SK-N-SH (cell line): ENCODE measurements around the gene CHD1. TPM values are rescaled to one million over a fixed set of nuclear protein-coding genes. Genes with fewer than 3 reads are reported as not detected.

Source experiments
- CTCF ChIA-PET: fragments of 300-600, 350-600 bp; formaldehyde crosslinking; extraction: SDS; loops from one replicate; lab custom pipeline; 2021; lab: Yijun Ruan, JAX
- POLR2A ChIA-PET: fragments of 350-600 bp; sonication (Branson Sonifier 250); formaldehyde crosslinking; extraction: SDS; loops from one replicate; lab custom pipeline; 2020; ENCODE audit warnings: antibody characterized with exemption, inconsistent platforms; lab: Yijun Ruan, JAX
- DNase-seq: peaks from one replicate; pipeline ENCODE4 v3.0.0; 2012
- H2AFZ ChIP-seq: fragments of 200-600 bp; sonication (generic); 2 replicates; pipeline ENCODE4 v1.8.1; 2016; ENCODE audit warnings: antibody characterized with exemption, mild to moderate bottlenecking, low read depth
- H3F3A ChIP-seq: fragments of 200-600 bp; sonication (generic); replicated peaks from 2 replicates; pipeline ENCODE3; 2016; ENCODE audit warnings: antibody characterized with exemption, mild to moderate bottlenecking; ENCODE audit not compliant: insufficient read depth
- H3K27ac ChIP-seq, 2 experiments: fragments of 200-500 bp in 1 of 2; fragments of 200-600 bp in 1 of 2; sonication (Bioruptor generic) in 1 of 2; sonication (generic), shearing (Covaris generic) in 1 of 2; 2 replicates each; pipeline versions ENCODE4 v1.5.1 to v1.6.1; 2014 to 2016; ENCODE audit warnings: low read depth in 2 of 2, inconsistent platforms in 1 of 2, low read length in 1 of 2, mild to moderate bottlenecking in 1 of 2, mixed read lengths in 1 of 2
- H3K27me3 ChIP-seq: fragments of 200-600 bp; sonication (generic), shearing (Covaris generic); 2 replicates; pipeline ENCODE4 v1.6.1; 2016; ENCODE audit warnings: mixed run types; ENCODE audit not compliant: insufficient read depth
- H3K36me3 ChIP-seq, 2 experiments: fragments of 200-500 bp in 1 of 2; fragments of 200-600 bp in 1 of 2; sonication (Bioruptor generic) in 1 of 2; sonication (generic) in 1 of 2; replicated peaks in 1 of 2; 2 replicates each; pipeline versions ENCODE3 to v1.5.1; 2014 to 2016; ENCODE audit warnings: low read length in 1 of 2, mild to moderate bottlenecking in 1 of 2; ENCODE audit not compliant: insufficient read depth in 2 of 2, control insufficient read depth in 1 of 2
- H3K4me1 ChIP-seq, 2 experiments: fragments of 200-500 bp in 1 of 2; fragments of 200-600 bp in 1 of 2; sonication (Bioruptor generic) in 1 of 2; sonication (generic), shearing (Covaris generic) in 1 of 2; 2 replicates each; pipeline versions ENCODE4 v1.5.1 to v1.6.1; 2014 to 2016; ENCODE audit warnings: low read depth in 1 of 2, low read length in 1 of 2, mixed run types in 1 of 2; ENCODE audit not compliant: insufficient read depth in 2 of 2, control insufficient read depth in 1 of 2
- H3K4me2 ChIP-seq: fragments of 200-600 bp; sonication (generic), shearing (Covaris generic); 2 replicates; pipeline ENCODE4 v1.6.1; 2017; ENCODE audit warnings: mixed run types
- H3K4me3 ChIP-seq, 2 experiments: fragments of 200-500 bp in 1 of 2; fragments of 200-600 bp in 1 of 2; sonication (Bioruptor generic) in 1 of 2; sonication (generic), shearing (Covaris generic) in 1 of 2; 2 replicates each; pipeline versions ENCODE4 v1.5.1 to v1.8.1; 2014 to 2016; ENCODE audit warnings: low read depth in 2 of 2, inconsistent platforms in 1 of 2, low read length in 1 of 2, mild to moderate bottlenecking in 1 of 2, mixed read lengths in 1 of 2, moderate library complexity in 1 of 2
- H3K79me2 ChIP-seq: fragments of 200-600 bp; sonication (generic); 2 replicates; pipeline ENCODE4 v1.8.1; 2017; ENCODE audit warnings: mild to moderate bottlenecking; ENCODE audit not compliant: insufficient read depth
- H3K9ac ChIP-seq: fragments of 200-600 bp; sonication (generic); 2 replicates; pipeline ENCODE4 v1.6.1; 2017; ENCODE audit warnings: mixed run types
- H3K9me2 ChIP-seq: fragments of 200-600 bp; sonication (generic); 2 replicates; pipeline ENCODE4 v1.6.1; 2017; ENCODE audit warnings: mixed run types
- H3K9me3 ChIP-seq: fragments of 200-600 bp; sonication (generic); 2 replicates; pipeline ENCODE4 v1.6.1; 2017; ENCODE audit warnings: mixed run types, mild to moderate bottlenecking, moderate library complexity
- H4K20me1 ChIP-seq: fragments of 200-600 bp; sonication (generic); 2 replicates; pipeline ENCODE4 v1.6.1; 2017; ENCODE audit warnings: mild to moderate bottlenecking, mixed run types; ENCODE audit not compliant: insufficient read depth
- ELF1 ChIP-seq: IDR thresholded peaks from 2 replicates; pipeline ENCODE4 v1.4.0; 2012
- EZH2phosphoT487 ChIP-seq: fragments of 200-600 bp; sonication (generic); IDR thresholded peaks from 2 replicates; pipeline ENCODE4 v1.6.1; 2017; ENCODE audit warnings: low read depth, mixed run types, mild to moderate bottlenecking, antibody characterized with exemption, moderate library complexity, borderline replicate concordance
- FOXJ3 ChIP-seq: sonication (generic); formaldehyde crosslinking; IDR thresholded peaks from 2 replicates; pipeline ENCODE4 v1.5.1; 2020; ENCODE audit warnings: mild to moderate bottlenecking, missing genetic modification reagents
- GABPA ChIP-seq: IDR thresholded peaks from 2 replicates; pipeline ENCODE4 v1.4.0; 2012; ENCODE audit warnings: low read depth, mild to moderate bottlenecking
- IRF3 ChIP-seq: fragments of 150-350 bp; IDR thresholded peaks from 2 replicates; pipeline ENCODE4 v1.6.1; 2016; ENCODE audit warnings: mild to moderate bottlenecking, low read depth, low read length
- NFIC ChIP-seq: IDR thresholded peaks from 2 replicates; pipeline ENCODE4 v1.4.0; 2012; ENCODE audit warnings: borderline replicate concordance
- PBX3 ChIP-seq: IDR thresholded peaks from 2 replicates; pipeline ENCODE4; 2012
- RAD21 ChIP-seq: IDR thresholded peaks from 2 replicates; pipeline ENCODE4 v1.6.1; 2012; ENCODE audit warnings: mild to moderate bottlenecking, low read length
- RCOR1 ChIP-seq: fragments of 150-350 bp; IDR thresholded peaks from 2 replicates; pipeline ENCODE4 v1.6.1; 2017; ENCODE audit warnings: antibody characterized with exemption, low read length
- REST ChIP-seq: IDR thresholded peaks from 2 replicates; pipeline ENCODE4 v1.6.1; 2012; ENCODE audit warnings: mild to moderate bottlenecking, low read depth, low read length, moderate library complexity
- RXRA ChIP-seq: IDR thresholded peaks from 2 replicates; pipeline ENCODE4 v1.4.0; 2012; ENCODE audit warnings: low read depth, mild to moderate bottlenecking, borderline replicate concordance
- SIN3A ChIP-seq: IDR thresholded peaks from 2 replicates; pipeline ENCODE4 v1.6.1; 2012; ENCODE audit warnings: low read depth, mild to moderate bottlenecking, low read length, moderate library complexity, borderline replicate concordance
- TCF12 ChIP-seq: IDR thresholded peaks from 2 replicates; pipeline ENCODE4 v1.4.0; 2012
- TEAD4 ChIP-seq: IDR thresholded peaks from 2 replicates; pipeline ENCODE4 v1.4.0; 2012; ENCODE audit warnings: mild to moderate bottlenecking, borderline replicate concordance; ENCODE audit not compliant: insufficient read depth
- WGBS: methylation state at CpG from one replicate; pipeline ENCODE4 v1.1.6; 2017; ENCODE audit warnings: low lambda C conversion rate; 5-methylcytosine and 5-hydroxymethylcytosine counted together
- polyA plus RNA-seq, 3 experiments: library from polyadenylated mRNA; depleted of rRNA; stranded (reverse); fragments of >200 nt; gene quantifications; 2 replicates each; pipeline ENCODE4 v1.2.3, GENCODE V29; 2012

The CHD1 gene
- polyA plus RNA-seq, 1 of the 3 experiments (the other 2 are of a cell fraction), result 12.4 TPM

GRCh38 chr5:98827588-98828284 is 101.1 kb downstream of the CHD1 start:
- no peaks in the 10 kb centered on the region for H3K9me2 ChIP-seq
- POLR2A ChIA-PET, result no interaction called here
- no peaks in the 10 kb centered on the region for H3K4me1 ChIP-seq
- no peaks in the 10 kb centered on the region for H3K27me3 ChIP-seq
- no peaks in the 10 kb centered on the region for H3K36me3 ChIP-seq
- TF ChIP-seq EZH2phosphoT487 (no peak), NFIC (no peak), SIN3A (no peak), RXRA (no peak), TEAD4 (no peak), IRF3 (no peak), RCOR1 (no peak), RAD21 (no peak), FOXJ3 (CRISPR knock-in tag) (no peak), REST (no peak), PBX3 (no peak), TCF12 (no peak), ELF1 (no peak), GABPA (no peak)
- TF ChIP-seq, all 33 proteins: peak for 0
- H3K27ac ChIP-seq, result no peak overlapping the region
- H3K79me2 ChIP-seq, result no peaks in the 10 kb centered on the region
- WGBS, result 48% methylated on average over 7 of the region's 7 CpGs
- H3K4me3 ChIP-seq, result no peak overlapping the region
- no peak overlapping the region for H2AFZ ChIP-seq
- H3K9ac ChIP-seq, result no peak overlapping the region
- H3K9me3 ChIP-seq, result no peaks in the 10 kb centered on the region
- H3F3A ChIP-seq, result peaks cover 5% of the 10 kb centered on the region
- DNase-seq, result no peak
- no peaks in the 10 kb centered on the region for H4K20me1 ChIP-seq
- H3K4me2 ChIP-seq, result no peak overlapping the region
- CTCF ChIA-PET, result interaction anchor here (1.0 to 1.9 kb wide), 5 partner anchors 10 to 1597 kb away, joined by 3 to 10 read pairs (median 3); no protein-coding TSS in a partner anchor
